Islet of Langerhans (tissue), 1 donor: Measurements from ENCODE around the gene PAPSS1.
"Not testable (repeated sequence)": the region's sequence is repeated elsewhere in the genome, so short reads cannot be mapped to it uniquely, and the experiment has no call there.

ENCODE experiments used
- FAIRE-seq: peaks from one replicate; lab custom pipeline; 2011; peaks lifted over from hg19 to GRCh38; lab: Jason Lieb, UNC

Gene PAPSS1

DNA sequence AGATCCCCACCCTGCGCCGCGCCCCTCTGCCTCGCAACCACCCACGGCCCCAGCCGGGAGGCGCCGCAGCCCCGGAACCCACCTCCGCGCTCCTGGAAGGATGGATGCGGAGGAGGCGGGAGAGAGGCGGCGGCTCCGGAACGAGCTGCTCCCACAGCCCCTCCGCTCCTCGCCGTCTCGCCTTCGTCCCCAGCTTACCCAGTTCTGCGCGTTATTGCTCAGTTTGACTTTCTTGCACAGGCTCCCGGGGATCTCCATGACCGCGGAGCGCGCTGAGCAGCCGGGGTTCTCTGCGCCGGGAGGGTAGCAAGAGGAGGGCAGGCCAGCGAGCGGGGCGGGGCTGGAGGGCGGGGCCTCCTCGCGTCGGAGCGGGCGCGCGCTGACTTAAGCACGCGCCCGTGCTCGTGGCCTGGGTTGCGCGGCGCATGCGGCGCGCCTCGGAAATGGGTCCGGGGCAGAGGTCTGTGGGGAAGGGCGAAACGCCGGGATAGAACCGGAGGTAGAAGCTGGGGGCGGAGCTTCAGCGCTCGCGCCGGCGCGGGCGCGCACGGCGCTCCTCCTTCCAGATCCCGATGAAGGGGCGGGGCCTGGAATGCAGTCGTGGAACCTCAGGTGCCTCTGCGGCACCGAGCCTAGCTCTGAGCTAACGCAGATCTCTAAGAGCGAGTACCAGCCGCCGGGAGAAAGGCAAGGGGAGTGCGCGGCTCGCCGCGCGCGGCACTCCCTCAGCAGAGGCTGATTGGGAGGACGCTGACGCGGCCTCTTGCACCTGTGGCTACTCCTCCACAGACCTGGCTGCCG, at the start of gene PAPSS1:
Gene PAPSS1 (minus strand): TSS at position 313 of the 801 bp plus-strand sequence. CDS start 55 bp downstream, at position 258.
- FAIRE-seq = no peak

DNA sequence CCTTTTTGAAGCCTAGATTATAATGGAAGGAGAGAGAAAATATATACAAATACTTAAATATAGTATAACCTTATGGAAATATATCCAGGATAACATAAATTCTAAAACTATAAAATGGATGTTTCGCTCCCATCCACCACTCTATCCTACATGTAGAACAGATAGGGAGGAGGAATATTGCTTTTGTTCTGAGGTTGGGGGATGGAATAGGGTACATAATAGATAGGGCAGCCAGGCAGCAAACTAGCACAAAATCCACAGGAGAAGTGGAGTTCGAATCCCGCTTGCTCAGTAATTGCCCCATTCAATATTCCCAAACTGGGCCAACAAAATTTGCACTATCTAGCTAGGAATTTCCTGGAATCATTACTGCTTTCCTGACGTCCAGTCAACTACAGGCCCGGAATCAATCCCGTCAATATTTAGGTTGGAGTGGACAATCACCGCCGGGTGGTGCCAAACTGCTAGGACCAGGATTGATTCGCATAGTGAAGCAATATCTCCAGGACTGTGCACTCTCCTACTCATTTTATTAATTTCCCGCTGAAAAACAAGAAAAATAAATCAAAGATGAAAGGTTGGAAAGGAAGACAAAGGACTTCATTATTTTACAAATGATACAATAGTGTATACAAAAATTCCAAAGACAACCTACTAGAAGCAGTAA, 40.4 kb upstream of the PAPSS1 start:
- peak; percentile 82 for FAIRE-seq

DNA sequence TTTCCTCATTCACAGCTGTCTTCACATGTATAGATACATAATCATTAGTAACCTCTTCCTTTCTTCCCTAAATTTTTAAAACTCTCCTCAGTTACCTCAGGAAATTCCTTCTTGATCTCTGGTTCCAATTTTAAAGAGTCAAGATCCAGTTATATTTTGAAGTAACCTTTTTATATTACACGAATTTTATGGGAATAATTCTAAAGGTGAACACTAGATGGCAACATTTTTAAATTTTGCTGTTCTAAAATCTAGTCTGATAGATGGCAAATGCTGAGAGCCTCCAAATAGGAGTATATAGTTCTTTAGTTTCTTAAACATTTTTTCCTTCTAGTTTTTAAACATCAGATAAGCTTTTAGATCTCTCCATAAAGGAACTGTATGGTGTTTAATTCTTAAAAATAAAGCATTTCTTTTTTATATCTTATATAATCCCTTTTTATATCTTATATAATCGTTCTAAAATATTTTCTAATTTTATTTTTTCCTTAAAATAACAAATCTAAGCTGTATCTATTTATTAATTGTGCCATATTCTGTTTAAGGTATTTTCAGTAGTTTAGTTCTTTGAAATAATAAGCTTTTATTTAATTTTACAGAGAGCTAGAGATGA, 37.9 kb upstream of the PAPSS1 start:
- FAIRE-seq = peak; percentile 99

DNA sequence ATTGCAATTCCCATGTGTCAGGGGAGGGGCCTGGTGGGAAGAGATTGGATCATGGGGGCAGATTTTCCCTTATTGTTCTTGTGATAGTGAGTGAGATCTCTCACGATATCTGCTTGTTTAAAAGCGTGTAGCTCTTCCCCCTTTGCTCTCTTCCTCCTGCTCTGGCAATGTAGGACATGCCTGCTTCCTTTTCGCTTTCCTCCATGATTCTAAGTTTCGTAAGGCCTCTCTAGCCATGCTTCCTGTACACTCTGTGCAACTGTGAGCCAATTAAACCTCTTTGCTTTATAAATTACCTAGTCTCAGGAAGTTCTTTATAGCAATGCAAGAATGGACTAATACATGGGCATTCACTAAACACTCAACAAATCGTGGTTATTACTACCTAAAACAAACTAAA, 37.2 kb upstream of the PAPSS1 start:
- FAIRE-seq = no peak

DNA sequence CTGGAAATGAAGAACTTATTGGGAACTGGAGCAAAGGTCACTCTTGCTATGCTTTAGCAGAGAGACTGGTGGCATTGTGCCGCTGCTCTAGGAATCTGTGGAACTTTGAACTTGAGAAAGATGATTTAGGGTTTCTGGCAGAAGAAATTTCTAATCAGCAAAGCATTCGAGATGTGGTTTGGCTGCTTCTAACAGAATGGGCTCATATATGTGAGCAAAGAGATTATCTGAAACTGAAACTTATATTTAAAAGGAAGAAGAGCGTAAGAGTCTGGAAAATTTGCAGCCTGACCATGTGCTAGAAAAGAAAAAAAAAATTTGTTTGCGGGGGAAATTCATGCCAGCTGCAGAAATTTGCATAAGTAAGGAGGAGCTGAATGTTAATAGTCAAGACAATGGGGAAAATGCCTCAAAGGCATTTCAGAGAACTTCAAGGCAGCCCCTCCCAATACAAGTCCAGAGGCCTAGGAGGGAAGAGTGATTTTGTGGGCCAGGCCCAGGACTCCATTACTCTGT, 35.9 kb upstream of the PAPSS1 start:
- no peak for FAIRE-seq

DNA sequence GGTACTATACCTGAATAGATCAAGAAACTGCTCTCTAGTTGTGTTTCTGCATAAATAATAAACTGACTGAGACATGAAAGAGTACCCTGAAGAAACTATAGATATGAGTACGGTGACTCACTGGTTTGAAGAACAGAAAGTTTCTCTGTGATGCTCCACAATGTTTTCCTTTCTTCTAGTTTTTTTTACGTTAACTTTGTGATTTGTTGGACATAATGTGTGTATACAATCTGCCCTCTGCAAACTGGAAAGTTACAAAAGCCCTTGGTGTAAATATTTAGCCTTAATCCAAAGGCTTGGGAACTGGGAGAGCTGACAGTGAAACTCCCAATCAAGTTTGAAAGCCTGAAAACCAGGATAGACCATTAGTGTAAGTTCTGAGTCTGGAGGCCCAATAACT, 31.6 kb upstream of the PAPSS1 start:
- no peak for FAIRE-seq

DNA sequence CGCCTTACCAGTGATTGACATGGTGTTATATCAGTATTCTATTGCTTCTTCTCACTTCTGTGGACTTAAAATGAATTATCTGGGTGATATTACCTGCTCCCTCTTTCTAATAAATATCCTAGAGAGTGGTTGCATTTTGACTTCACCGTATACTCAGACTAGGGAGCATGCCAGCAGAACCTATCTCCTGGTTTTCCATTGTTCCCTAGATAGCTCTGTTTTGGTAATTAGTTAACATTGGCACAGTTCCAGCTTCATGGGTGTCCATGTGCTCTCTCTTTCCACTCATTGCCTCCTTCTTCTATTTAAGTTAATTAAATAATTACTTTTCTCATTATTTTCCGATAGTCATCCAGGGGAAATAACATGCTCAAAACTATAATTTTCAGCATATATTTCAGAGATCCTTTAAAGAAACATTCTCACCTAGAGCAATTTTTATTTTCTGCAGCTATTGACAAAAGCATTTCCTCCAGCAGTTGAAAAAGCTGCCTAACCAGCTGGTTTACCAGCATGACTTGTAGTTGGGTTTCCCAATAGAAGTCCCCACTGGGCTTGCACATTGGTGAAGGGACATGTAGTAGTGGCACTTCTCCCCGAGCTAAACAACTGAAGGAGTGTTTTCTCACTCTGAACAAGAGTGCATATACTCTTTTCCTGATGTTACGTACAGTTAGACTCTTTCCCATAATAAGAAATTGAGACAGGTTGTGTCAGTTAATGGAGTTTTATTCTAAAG, 27.9 kb upstream of the PAPSS1 start:
- no peak for FAIRE-seq

DNA sequence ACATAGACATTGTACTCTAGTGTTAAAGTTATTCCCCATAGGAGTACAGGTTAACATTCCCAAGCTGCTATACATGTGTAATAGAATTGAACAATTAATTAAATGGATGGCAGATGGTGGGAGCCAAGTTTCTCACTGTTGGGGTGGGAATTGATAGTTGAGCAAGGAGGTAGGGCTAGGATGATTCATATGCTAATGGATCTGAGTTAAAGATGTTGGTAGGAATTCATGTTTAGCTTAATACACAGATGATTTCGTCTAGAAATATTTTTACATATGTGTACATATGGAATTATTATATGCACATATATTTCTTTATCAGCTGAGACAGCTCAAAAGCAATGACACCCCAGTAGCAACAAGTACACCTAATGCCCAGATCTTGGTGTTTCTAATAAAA, 26.1 kb upstream of the PAPSS1 start:
- FAIRE-seq = no peak

DNA sequence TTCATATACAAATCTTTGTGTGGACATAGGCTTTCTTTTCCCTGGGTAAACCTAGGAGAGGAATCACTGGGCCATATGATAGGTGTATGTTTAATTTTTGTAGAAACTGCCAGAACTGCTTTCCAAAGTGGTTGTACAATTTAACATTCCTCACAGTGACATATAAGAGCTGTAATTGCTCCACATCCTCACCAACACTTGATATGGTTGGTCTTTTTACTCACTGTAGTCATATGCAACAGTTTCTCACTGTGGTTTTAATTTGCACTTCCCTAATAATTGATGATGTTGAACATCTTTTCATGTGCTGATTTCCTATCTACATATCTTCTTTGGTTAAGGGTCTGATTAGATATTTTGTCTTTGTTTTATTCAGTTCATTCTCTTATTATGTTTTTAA, 24.5 kb upstream of the PAPSS1 start:
- FAIRE-seq = peak; percentile 17

DNA sequence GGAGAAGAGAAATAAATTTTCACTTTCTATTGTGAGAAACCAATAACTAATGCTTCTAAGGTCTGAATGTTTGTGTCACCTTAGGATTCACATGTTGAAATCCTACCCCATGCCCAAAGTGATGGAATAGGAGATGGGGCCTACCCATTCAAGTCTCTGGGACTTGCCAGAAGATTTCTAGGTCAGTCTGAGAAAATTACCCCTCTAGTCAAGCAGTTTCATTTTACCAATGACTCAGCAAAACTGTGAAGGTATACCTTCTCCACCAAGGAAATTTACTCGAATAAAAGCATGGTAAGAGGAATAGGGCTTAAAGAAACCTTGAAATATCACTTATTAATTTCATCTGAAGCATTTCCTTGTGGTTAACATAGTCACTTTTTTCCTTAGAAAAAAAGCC, 23.5 kb upstream of the PAPSS1 start:
- no peak for FAIRE-seq

DNA sequence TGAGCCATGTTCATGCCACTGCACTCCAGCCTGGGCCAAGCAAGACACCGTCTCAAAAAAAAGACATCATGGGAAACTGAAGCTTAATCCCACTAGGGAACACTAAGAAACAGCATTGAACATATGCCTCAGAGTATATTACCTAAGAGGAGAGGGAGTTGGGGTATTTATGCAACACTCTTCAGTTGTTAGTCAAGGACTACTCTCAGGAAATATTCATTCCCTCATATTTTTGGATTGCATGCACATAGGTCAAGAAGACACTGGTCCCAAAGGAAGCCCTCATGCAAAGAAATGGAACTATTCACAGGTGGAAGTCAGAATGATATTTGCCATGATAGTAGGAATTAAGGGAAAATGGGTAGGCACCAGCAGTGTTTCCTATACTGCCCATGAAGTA, 22.8 kb upstream of the PAPSS1 start:
- no peak for FAIRE-seq

DNA sequence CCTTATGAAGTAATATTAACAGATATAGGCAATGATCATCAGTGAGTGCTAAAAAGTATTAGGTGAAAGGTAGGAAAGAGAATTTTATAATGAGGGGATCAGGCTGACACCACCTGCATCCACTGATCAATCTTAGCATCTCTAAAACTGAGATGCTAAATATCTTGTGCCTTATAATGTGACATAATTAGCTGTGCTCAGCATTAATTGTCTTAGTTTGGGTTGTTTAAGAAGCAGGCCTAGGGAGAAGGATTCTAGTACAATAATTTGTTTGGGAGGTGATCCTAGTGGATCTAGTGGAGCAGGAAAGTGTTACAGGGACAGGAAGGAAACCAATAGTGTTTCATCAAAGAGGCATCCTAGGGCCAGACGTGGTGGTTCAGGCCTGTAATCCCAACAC, 22.2 kb upstream of the PAPSS1 start:
- FAIRE-seq = no peak

DNA sequence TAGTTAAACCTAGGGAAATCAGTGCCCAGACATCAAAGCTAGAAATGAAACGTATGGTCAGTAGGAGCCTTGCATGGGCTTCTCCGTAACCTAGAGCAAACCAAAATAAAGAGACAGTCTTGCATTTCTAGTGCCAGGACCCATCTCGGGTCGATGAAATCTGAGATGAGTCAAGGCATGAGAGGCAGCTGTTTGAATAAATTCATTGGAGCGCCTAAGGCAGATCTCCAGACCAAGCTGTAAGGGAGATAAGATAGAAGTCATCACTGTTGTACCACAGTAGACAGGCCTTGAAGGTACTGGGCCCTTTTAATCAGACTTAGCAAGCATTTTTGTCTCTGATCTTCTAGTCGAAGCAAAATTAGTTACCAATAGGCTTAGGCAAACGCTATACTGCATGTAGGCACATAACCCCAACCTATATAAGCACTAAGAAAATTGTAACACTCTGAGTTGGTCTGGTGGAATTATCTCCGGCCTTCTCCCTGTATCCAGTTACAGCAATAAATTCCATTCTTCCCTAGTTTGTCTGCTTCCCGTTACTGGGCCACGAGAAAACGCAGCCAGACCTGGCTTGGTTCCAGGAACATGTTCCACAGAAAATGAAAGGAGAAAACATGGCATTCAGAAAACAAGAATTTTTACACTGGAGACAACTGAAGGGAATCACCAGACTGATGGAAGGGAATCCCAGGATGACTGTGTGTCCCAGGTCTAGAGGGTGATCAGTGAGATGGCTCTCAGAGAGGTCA, 21.1 kb upstream of the PAPSS1 start:
- no peak for FAIRE-seq

DNA sequence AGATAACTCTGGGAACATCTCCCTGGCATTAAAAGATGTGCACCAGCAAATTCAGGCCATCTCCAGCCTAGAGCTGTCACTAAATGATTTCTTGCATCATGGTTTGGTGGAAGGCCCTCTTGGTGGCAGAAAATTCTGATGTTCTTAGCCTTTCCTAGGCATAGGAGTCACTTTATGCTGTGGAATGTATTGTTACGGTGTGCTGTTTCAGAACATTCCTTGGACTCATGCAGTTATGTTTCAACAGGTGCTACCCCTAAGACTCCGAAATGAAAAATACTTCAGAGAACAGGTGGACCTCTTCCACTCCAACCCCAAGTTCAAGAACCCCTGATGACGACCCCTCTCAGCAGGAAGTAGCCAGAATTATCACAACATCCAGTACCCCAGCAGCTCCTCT, 20.3 kb upstream of the PAPSS1 start:
- FAIRE-seq = no peak

DNA sequence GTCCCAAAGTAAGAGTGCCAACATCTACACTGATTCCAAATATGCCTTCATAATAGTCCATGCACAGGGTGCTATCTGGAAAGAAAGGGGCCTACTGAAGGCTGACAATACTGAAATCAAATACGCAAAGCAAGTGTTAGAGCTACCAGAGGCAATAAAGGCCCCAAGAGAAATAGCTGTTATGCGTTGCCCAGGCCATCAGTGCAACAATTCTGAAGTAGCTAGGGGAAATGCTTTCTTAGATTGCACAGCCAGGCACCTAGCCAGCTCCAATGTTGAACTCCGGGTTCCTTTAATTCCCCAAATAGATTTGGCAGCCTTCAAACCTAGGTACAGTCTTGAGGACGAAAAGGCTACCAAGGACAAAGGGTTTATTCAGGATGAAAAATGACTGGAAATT, 17.4 kb upstream of the PAPSS1 start:
- no peak for FAIRE-seq

DNA sequence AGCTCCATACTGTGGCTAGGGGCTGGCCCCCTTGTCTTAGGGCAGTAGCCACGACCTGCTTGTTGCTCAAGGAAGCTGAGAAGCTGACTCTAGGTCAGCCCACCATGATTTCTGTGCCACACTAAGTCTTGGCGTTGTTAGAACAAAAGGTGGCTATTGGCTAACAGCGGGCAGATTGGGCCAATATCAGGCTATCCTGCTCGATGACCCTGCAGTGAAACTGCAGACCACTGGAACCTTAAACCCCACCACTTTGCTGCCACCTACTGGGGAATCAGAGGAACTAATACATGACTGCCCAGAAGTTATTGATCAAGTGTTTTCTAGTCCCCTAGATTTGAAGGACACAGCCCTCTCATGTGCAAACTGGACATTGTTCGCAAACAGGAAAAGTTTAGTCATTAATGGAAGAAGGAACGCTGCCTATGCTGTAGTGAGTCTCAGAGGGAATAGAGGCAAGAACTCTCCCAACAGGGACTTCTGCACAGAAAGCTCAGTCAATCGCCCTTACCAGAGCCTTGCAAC, 17.0 kb upstream of the PAPSS1 start:
- FAIRE-seq = no peak

DNA sequence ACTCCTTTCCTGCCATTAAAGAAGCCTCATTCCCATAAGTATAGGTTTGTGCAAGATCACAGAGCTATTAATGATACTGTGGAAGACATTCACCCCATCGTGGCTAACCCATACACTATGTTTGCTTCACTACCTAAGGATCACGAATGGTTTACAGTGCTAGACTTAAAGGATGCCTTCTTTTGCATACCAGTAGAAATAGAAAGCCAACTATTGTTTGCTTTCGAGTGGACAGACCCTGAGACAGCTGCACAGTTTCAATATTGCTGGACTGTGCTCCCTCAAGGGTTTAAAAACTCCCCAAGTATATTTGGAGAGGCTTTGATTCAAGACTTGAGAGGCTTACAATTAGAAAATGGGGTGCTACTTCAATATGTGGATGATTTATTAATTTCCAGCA, 16.0 kb upstream of the PAPSS1 start:
- FAIRE-seq = no peak

DNA sequence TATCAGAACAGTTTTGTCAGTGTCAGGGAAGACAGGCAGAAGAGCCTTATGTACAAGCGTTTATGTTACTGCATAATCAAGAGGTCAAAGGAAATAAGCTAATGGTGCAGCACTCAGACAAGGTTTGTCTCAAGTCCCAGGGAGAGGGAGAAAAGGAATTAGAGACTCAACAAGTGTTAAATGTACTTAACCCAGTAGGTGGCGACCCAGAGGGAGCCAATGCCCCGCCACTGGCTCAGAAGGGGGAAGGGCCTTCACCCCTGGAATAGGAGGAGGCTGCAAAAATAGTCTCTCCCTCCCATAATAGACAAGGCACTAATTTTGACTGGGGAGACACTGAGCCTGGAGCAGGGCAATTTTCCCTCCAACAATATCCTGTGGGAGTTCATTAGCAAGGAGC, 14.1 kb upstream of the PAPSS1 start:
- no peak for FAIRE-seq

DNA sequence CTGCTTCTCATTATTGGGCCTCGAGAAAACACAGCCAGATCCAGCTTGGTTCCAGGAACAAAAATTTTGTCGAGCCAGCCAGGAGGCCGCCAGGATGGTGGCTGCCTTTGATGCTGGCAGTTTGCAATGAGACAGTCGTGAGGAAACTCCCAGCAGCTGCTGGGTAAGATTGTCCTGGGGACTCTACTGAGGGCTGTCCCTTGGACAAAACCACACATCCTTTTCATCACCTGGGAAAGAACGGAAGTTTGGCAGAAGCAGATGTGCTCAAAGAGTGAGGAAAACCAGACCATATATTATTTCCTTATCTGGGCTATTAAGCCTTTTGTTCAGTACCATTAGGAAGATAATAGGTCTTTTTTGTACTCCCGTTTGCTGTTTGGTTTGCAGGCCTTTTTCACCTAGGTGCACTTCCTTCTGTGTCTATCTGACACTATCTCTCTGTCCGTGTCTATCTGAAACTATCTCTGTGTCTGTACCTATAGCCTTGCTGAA, 13.4 kb upstream of the PAPSS1 start:
- no peak for FAIRE-seq

DNA sequence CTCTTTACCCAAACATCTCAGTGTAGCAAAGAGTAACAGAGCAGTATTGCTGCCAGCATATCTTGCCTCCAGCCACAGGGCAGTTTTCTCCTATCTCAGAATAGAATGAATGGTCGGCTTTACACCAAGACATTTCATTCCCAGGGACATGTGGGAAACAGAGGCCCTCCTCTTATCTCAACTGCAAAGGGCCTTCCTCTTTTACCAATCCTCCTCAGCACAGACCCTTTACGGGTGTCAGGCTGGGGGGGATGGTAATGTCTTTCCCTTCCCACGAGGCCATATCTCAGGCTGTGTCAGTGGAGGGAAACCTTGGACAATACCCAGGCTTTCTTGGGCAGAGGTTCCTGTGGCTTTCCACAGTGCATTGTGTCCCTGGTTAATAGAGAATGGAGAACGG, 9.0 kb upstream of the PAPSS1 start:
- not testable (repeated sequence) for FAIRE-seq
